GM12865 (cell line): ENCODE data around the gene PPP1CC.

Experiments
- DNase-seq: peaks from one replicate; pipeline ENCODE4 v3.0.0; 2010; ENCODE audit warnings: low read depth
- H3K4me3 ChIP-seq: 2 replicates; pipeline ENCODE4 v1.5.1; 2011; ENCODE audit warnings: mild to moderate bottlenecking, low read depth, low read length, control low read depth
- TF ChIP-seq, protein P1 (sequence below): IDR thresholded peaks from 2 replicates; pipeline ENCODE4 v1.5.1; 2011; ENCODE audit warnings: low read length, control low read depth, low read depth, inconsistent platforms; ENCODE audit not compliant: insufficient read depth; ENCODE audit errors: missing control alignments

Gene PPP1CC

DNA sequence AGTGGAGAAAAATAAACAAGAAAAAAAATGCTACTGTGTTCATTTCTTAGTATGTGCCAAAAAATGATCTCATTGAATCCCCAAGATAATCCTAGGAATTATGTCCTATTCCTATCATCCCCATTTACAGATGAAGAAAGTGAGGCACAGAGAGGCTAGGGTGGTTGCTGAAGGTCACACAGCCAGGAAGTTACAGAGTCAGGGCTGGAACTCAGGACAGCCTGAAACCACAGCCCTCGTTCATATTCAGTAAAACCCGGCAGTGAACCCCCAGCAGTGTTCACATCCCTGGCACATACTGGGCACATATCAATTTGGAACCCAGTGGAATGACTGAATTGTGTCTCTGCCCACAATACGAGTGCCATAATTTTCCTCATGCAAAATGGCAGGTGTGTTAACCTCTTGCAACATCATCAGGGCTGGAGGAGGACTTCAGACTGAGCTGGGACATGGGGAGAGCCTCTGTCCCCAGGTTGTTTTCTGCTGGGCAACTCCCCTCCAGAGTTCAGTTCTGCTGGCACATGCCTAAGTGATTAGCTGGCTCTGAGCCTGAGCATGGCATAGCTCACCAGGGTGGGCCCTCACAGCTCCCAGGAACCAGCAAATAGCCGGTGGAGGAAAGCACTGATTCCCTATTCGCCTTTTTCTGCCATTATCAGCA is 2.0 kb upstream of the PPP1CC start:
- TF ChIP-seq, protein P1, sequence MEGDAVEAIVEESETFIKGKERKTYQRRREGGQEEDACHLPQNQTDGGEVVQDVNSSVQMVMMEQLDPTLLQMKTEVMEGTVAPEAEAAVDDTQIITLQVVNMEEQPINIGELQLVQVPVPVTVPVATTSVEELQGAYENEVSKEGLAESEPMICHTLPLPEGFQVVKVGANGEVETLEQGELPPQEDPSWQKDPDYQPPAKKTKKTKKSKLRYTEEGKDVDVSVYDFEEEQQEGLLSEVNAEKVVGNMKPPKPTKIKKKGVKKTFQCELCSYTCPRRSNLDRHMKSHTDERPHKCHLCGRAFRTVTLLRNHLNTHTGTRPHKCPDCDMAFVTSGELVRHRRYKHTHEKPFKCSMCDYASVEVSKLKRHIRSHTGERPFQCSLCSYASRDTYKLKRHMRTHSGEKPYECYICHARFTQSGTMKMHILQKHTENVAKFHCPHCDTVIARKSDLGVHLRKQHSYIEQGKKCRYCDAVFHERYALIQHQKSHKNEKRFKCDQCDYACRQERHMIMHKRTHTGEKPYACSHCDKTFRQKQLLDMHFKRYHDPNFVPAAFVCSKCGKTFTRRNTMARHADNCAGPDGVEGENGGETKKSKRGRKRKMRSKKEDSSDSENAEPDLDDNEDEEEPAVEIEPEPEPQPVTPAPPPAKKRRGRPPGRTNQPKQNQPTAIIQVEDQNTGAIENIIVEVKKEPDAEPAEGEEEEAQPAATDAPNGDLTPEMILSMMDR, result no peak
- no peak for DNase-seq
- no peak overlapping the region for H3K4me3 ChIP-seq

DNA sequence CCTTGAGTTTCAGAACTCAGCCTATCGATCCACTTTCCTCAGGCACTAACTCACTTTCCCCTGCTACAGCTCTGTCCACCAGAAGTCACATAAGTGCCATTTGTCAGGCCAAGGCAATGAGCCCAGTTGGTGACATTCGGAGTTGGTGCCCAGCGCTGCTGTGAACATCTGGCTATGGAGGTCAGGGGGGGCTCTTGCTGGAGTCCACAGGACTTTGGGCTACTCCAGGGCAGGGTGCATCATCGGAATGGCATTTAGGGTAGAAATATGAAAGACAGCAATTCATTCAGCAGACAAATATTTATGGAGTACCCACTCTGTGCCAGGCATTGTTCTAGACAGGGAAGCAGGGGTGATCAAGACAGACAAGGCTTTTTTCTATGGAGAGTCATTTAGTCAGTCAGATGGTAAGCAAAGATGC is 1.5 kb upstream of the PPP1CC start:
- DNase-seq, result no peak
- TF ChIP-seq, protein P1, result no peak
- H3K4me3 ChIP-seq, result no peak overlapping the region

DNA sequence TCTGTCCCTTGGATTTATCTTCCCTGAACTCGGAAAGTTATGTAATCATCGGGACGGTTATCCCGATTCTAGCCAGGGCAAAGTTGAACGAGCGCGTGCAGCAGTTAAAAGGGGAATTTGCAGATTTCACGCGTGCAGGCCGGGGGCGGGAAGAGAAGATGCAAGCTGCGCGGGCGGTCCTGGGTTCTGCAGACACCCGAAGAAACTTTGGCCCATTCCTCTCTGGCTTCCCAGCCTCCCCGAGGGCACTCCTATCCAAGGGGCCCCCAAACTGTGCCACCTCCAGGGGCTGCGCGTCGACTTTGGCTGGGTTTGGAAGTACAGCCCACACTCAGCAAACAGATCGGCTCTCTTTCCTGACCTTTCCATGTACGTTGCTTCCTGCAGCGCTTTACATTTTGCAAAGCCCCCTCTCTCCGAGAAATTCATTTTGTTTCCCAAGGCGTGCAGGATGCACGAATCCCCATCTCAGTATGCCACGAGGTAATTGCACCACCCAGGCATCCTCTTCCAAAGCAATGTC is 941 bp upstream of the PPP1CC start:
- H3K4me3 ChIP-seq, result peak overlapping the region; percentile 71
- no peak for DNase-seq
- TF ChIP-seq, protein P1, result no peak

DNA sequence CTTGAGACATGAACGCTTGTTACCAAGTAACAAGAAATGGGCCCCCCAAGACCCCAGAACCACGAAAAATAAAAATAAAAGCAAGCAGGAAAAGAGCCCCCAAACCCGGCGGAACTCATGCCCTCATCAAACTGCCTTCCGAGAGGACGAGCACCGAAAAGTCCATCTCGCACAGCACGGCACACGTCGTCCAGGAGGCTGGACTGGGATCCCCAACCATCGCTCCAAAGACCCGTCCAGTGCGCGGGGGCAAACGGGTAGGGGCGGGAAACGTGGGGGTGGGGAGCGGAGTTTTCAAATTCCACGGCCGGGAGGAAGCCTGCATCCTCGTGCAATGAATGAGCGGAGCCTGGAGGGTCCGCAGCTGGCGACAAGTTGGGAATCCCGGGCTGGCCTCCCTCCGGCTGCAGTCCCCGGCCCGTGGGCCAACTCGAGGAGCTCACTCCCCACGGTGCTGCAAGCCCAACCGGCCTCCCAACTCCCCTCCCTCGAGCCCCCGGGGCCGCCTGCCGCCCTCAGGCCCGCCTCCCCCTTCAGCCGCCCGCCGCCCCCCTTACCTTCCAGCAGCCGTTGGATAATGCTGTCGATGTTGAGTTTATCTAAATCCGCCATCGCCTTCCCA is 484 bp downstream of the PPP1CC start:
- peak; percentile 21 for DNase-seq
- peak overlapping the region; percentile 89 for H3K4me3 ChIP-seq
- TF ChIP-seq, protein P1, result no peak

DNA sequence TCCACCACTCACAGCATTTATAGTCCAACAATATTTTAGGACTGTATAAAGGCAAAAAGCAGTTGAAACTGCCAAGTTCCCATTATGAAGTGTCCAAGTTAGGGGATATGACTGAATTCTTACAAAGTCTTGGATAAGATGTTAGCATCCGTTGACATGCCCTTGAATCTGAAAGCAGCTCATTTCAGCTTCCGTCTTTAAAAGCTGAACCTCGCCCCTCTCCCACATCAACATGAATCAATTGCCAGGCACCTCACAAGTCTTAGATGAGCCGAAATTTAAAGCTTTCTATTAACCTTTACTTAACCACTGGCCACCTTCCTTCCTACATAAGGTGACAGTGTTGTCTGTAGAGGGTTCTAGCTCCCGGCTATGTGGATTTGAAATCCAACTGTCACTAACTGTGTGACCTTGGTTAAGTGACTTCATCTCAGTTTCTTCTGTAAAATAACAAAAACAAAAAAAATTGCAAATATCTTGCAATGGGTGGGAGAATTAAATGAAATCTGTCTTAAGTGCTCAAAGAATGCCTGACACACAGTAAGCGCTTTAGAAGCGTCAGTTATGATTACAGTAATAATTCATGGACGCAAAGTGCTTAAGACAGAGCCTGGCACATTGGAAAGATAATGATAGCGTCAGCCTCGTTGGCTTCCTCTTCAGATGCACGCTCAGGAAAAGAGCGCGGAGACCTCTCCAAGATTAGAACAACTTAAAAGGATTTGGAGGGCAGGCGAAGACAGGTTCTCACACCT is 1.2 kb downstream of the PPP1CC start:
- peak overlapping the region; percentile 89 for H3K4me3 ChIP-seq
- TF ChIP-seq, protein P1, result no peak
- peak; percentile 49 for DNase-seq

DNA sequence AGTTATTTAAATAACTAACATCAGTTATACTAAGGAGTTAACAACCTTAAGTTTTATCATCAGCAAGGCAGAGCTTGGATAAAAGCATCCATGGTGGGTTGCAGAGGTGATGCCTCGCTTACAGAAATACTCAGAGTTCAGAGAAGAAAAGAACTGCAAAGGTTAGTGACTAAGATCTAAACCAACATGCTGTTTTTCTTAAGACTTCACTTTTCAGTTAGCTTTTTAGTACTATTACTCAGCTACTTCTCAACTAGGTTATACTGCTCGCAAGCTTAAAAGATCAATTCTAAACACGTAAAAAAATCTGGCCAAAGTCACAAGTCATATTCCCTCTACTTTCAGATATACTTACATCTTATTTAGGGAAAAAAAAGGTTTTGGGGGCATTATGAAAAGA is 2.8 kb downstream of the PPP1CC start:
- peak overlapping the region; percentile 89 for H3K4me3 ChIP-seq
- DNase-seq, result peak; percentile 32
- TF ChIP-seq, protein P1, result no peak
